DOHH2 (cell line): ENCODE measurements around the gene KDELR3.

ENCODE experiments used
- H3F3A ChIP-seq: fragments of 200-600 bp; sonication (generic), shearing (Covaris generic); 2 replicates; pipeline ENCODE4 v1.6.0; 2016; ENCODE audit warnings: antibody characterized with exemption, mild to moderate bottlenecking; ENCODE audit not compliant: control insufficient read depth, insufficient read depth
- H3K27ac ChIP-seq: fragments of 200-600 bp; sonication (generic); 2 replicates; pipeline ENCODE4 v1.5.1; 2014; ENCODE audit warnings: low read depth, mild to moderate bottlenecking, low read length, moderate library complexity
- H3K27me3 ChIP-seq: fragments of 200-600 bp; sonication (generic); 2 replicates; pipeline ENCODE4 v1.6.1; 2014; ENCODE audit warnings: mild to moderate bottlenecking, low read length, mixed read lengths; ENCODE audit not compliant: control insufficient read depth
- H3K36me3 ChIP-seq: fragments of 200-600 bp; sonication (generic); 2 replicates; pipeline ENCODE4 v1.6.1; 2014; ENCODE audit warnings: mild to moderate bottlenecking, low read length, moderate library complexity, mixed read lengths; ENCODE audit not compliant: control insufficient read depth
- H3K4me1 ChIP-seq: fragments of 200-600 bp; sonication (generic); 2 replicates; pipeline ENCODE4 v1.6.1; 2014; ENCODE audit warnings: mild to moderate bottlenecking, low read length, mixed read lengths; ENCODE audit not compliant: control insufficient read depth
- H3K4me2 ChIP-seq: fragments of 200-600 bp; sonication (generic); 2 replicates; pipeline ENCODE4 v1.6.0; 2014; ENCODE audit warnings: mild to moderate bottlenecking, low read length, moderate library complexity
- H3K4me3 ChIP-seq: fragments of 200-600 bp; sonication (generic); 2 replicates; pipeline ENCODE4 v1.5.1; 2014; ENCODE audit warnings: mild to moderate bottlenecking, low read length, mixed read lengths
- H3K79me2 ChIP-seq: fragments of 200-600 bp; sonication (generic); 2 replicates; pipeline ENCODE4 v1.6.1; 2014; ENCODE audit warnings: mild to moderate bottlenecking, low read length, mixed read lengths; ENCODE audit not compliant: control insufficient read depth
- H3K9me2 ChIP-seq: fragments of 200-600 bp; sonication (generic); replicated peaks from 2 replicates; pipeline ENCODE4 v1.6.1; 2014; ENCODE audit warnings: mild to moderate bottlenecking, low read length, mixed read lengths; ENCODE audit not compliant: control insufficient read depth
- H3K9me3 ChIP-seq: fragments of 200-600 bp; sonication (generic); 2 replicates; pipeline ENCODE4 v1.6.1; 2014; ENCODE audit warnings: antibody characterized with exemption, low read length, mixed read lengths; ENCODE audit not compliant: control insufficient read depth, insufficient read depth
- H4K20me1 ChIP-seq: fragments of 200-600 bp; sonication (generic); 2 replicates; pipeline ENCODE4 v1.6.0; 2014; ENCODE audit warnings: low read depth, mild to moderate bottlenecking, antibody characterized with exemption, low read length, moderate library complexity; ENCODE audit not compliant: control insufficient read depth, insufficient read depth
- CTCF ChIP-seq: fragments of 200-600 bp; sonication (generic); IDR thresholded peaks from one replicate; pipeline ENCODE4 v1.5.1; 2014; ENCODE audit warnings: antibody characterized with exemption, mild to moderate bottlenecking, low read depth, low read length; ENCODE audit not compliant: poor library complexity, severe bottlenecking
- EZH2phosphoT487 ChIP-seq: fragments of 200-600 bp; sonication (generic); IDR thresholded peaks from 2 replicates; pipeline ENCODE4 v1.6.1; 2017; ENCODE audit warnings: borderline replicate concordance, mild to moderate bottlenecking, antibody characterized with exemption, low read length, moderate library complexity, mixed read lengths

KDELR3 gene

DNA sequence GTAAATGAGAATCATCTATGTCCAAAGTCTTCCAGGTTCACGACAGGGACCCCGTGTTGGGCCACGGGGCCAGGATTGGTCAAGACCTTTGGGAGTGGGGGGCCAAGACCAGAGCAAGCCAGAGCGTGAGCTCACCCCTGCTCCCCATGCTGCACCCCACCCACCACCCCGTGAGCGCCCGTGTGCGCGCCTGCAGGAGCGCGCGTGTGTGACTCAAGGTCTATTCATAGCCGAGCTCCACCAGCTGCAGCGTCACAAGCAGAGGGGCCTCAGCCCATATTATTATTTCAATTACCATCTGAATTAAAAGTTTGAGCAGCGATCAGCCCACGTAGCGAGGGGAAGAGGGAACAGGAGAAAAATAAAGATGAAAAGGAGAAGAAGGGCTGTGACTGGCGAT lies 18.1 kb upstream of the KDELR3 start:
- Histone ChIP-seq H4K20me1 (no peaks in the 10 kb centered on the region), H3K79me2 (no peaks in the 10 kb centered on the region), H3K4me2 (no peak overlapping the region), H3K9me2 (no peaks in the 10 kb centered on the region), H3F3A (no peaks in the 10 kb centered on the region), H3K27ac (no peak overlapping the region), H3K36me3 (no peaks in the 10 kb centered on the region), H3K4me3 (no peak overlapping the region), H3K9me3 (no peaks in the 10 kb centered on the region), H3K27me3 (peaks cover 24% of the 10 kb centered on the region), H3K4me1 (no peaks in the 10 kb centered on the region)
- no peak for TF ChIP-seq CTCF
- no peak for TF ChIP-seq EZH2phosphoT487

- Histone ChIP-seq H3K36me3 (no peaks in the 10 kb centered on the region), H3K4me2 (no peak overlapping the region), H4K20me1 (no peaks in the 10 kb centered on the region), H3K79me2 (no peaks in the 10 kb centered on the region), H3K9me3 (no peaks in the 10 kb centered on the region), H3F3A (no peaks in the 10 kb centered on the region), H3K4me1 (no peaks in the 10 kb centered on the region), H3K9me2 (no peaks in the 10 kb centered on the region), H3K27ac (no peak overlapping the region), H3K4me3 (no peak overlapping the region), H3K27me3 (peaks cover 25% of the 10 kb centered on the region)
- TF ChIP-seq EZH2phosphoT487 (no peak), CTCF (no peak)
Observed at GRCh38 chr22:38450234-38450797, 17.6 kb upstream of the KDELR3 start.

DNA sequence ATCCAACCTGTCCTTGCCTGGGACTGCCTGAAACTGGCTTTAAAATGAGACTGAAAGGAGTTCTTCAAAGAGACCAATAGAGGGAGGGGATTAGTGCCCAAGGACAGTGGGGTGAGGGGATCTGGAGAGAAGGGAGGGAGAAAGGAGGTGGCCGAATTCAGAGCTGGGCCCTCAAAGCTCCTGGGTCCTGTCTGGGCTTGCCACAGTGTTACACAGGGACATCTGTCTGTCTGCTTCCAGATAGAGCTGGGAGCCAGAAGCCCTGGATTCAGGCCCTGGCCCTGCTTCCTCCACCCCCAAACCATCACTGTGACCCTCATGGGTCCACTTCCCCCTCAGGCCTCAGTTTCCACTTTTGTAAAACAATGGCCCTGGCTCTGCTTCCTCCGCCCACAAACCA lies 16.5 kb upstream of the KDELR3 start:
- Histone ChIP-seq H4K20me1 (no peaks in the 10 kb centered on the region), H3K4me3 (no peak overlapping the region), H3K27me3 (peaks cover 33% of the 10 kb centered on the region), H3K4me2 (no peak overlapping the region), H3K4me1 (peaks cover 5% of the 10 kb centered on the region), H3K36me3 (no peaks in the 10 kb centered on the region), H3K9me2 (no peaks in the 10 kb centered on the region), H3K9me3 (no peaks in the 10 kb centered on the region), H3K79me2 (no peaks in the 10 kb centered on the region), H3K27ac (no peak overlapping the region), H3F3A (no peaks in the 10 kb centered on the region)
- TF ChIP-seq EZH2phosphoT487 = no peak
- TF ChIP-seq CTCF = no peak

- no peak overlapping the region for H3K4me3 ChIP-seq
- peaks cover 38% of the 10 kb centered on the region for H3K27me3 ChIP-seq
- no peaks in the 10 kb centered on the region for H3F3A ChIP-seq
- peaks cover 5% of the 10 kb centered on the region for H3K4me1 ChIP-seq
- no peaks in the 10 kb centered on the region for H3K9me2 ChIP-seq
- H3K4me2 ChIP-seq = no peak overlapping the region
- no peaks in the 10 kb centered on the region for H3K79me2 ChIP-seq
- no peaks in the 10 kb centered on the region for H4K20me1 ChIP-seq
- TF ChIP-seq CTCF = no peak
- H3K27ac ChIP-seq = no peak overlapping the region
- no peaks in the 10 kb centered on the region for H3K9me3 ChIP-seq
- no peaks in the 10 kb centered on the region for H3K36me3 ChIP-seq
Observed at GRCh38 chr22:38451864-38452263, 16.0 kb upstream of the KDELR3 start.
